ENCODE results near the gene PRRT2.
"Not testable (repeated sequence)": the region's sequence is repeated elsewhere in the genome, so short reads cannot be mapped to it uniquely, and the experiment has no call there.

Gene PRRT2

DNA sequence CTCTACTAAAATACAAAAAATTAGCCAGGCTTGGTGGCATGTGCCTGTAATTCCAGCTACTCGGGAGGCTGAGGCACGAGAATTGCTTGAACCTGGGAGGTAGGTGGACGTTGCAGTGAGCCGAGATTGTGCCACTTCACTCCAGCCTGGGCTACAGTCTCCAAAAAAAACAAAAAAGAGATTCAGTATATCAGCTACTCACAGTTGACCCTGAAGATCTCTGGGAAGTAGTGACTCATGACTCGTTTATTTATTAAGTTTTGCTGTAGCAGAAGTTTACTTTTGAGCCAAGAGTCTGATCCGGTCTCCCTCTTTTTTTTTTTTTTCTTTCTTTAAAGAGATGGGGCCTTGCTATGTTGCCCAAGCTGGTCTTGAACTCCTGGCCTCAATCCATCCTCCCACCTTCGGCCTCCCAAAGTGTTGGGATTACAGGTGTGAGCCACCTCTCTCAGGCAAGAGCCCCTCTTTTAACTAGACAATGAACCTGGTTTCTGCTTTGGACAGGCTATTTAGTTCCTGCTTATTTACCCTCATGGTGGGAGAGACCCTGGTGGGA is 12.7 kb downstream of the PRRT2 start:
- Histone ChIP-seq H3K4me3 (ENCODE audit: low read depth, low read length) (no peak overlapping the region), H3K9ac (ENCODE audit: low read depth, low read length) (no peak overlapping the region)

DNA sequence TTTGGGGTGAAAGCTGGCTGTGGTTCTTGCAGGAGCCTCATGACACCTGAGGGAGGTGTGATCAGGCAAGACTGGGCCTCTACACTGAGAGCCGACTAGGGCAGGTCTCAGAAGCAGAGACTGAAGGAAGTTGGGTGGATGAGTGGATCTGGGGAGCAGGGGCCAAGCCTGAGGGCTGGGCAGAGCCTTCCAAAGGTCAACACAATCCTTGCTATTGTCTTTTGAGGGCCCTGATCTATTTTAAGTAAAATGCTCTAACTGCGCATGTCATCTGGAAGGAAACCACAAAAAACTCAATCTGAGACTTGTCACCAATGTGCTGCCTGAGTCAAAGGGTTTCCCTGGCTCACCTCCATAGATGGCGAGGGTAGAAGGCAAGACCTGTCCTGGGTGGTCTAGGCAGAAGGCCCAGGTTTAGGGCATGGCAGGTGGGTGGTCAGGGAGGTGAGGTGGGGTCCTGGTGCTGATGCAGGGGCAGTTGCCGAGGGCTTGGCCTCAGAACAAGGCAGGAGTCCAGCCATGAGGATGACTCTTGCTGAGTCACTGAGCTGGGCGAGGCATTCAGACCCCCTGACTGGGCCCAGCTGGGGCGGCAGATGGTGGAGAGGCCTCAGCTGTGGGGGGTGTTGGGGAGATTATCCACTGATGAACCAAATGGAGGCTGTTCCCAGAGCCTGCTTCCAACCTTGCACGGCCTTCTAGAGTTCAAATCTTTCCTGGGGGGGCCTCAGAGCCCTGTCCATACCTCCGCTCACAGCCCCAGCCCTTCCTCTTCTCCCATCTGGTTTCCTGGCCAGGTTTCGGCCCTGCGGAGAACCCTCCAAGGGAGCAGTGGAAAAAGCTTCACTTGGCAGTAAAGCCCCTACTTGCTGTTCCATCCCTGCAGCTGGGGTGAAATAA is 13.4 kb downstream of the PRRT2 start:
- H3K4me1 ChIP-seq (ENCODE audit: control insufficient read depth, insufficient read depth, low read length), result peaks cover 8% of the 10 kb centered on the region
- H3K9ac ChIP-seq (ENCODE audit: low read depth, low read length), result no peak overlapping the region
- no peaks in the 10 kb centered on the region for H3K9me3 ChIP-seq (ENCODE audit: control insufficient read depth, insufficient read depth, low read length)
- H3K27ac ChIP-seq (ENCODE audit: low read depth, low read length), result peak overlapping the region; percentile 30
- H3K27me3 ChIP-seq (ENCODE audit: control insufficient read depth, insufficient read depth, low read length), result no peaks in the 10 kb centered on the region
- H3K36me3 ChIP-seq (ENCODE audit: control insufficient read depth, insufficient read depth, low read length), result peaks cover 8% of the 10 kb centered on the region; the same call in 1 of the 2 replicates
- no peak overlapping the region for H3K4me3 ChIP-seq (ENCODE audit: low read depth, low read length)

More for the DNA sequence above, 12.7 kb downstream of the PRRT2 start:
- H3K4me1 ChIP-seq (ENCODE audit: control insufficient read depth, insufficient read depth, low read length), result peaks cover 8% of the 10 kb centered on the region
- peak overlapping the region; percentile 30 for H3K27ac ChIP-seq (ENCODE audit: low read depth, low read length)
- no peaks in the 10 kb centered on the region for H3K9me3 ChIP-seq (ENCODE audit: control insufficient read depth, insufficient read depth, low read length)
- H3K27me3 ChIP-seq (ENCODE audit: control insufficient read depth, insufficient read depth, low read length), result no peaks in the 10 kb centered on the region
- H3K36me3 ChIP-seq (ENCODE audit: control insufficient read depth, insufficient read depth, low read length), result peaks cover 15% of the 10 kb centered on the region

DNA sequence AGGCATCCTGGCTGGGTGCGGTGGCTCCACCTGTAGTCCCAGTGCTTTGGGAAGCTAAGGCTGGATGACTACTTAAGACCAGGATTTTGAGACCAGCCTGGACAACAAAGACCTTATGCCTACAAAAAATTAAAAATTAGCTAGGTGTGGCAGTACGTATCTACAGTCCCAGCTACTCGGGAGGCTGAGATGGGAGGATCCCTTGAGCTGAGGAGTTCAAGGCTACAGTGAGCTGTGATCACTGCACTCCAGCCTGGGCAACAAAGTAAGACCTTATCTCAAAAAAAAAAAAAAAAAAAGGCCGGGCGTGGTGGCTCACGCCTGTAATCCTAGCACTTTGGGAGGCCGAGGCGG is 14.3 kb downstream of the PRRT2 start:
- no peaks in the 10 kb centered on the region for H3K27me3 ChIP-seq (ENCODE audit: control insufficient read depth, insufficient read depth, low read length)
- H3K4me1 ChIP-seq (ENCODE audit: control insufficient read depth, insufficient read depth, low read length), result peaks cover 8% of the 10 kb centered on the region
- H3K36me3 ChIP-seq (ENCODE audit: control insufficient read depth, insufficient read depth, low read length), result no peaks in the 10 kb centered on the region
- H3K9me3 ChIP-seq (ENCODE audit: control insufficient read depth, insufficient read depth, low read length), result no peaks in the 10 kb centered on the region
- no peak overlapping the region for H3K4me3 ChIP-seq (ENCODE audit: low read depth, low read length)
- 0 out of 2 replicates have a peak overlapping the region, but pooled peaks have one; percentile 40 for H3K9ac ChIP-seq (ENCODE audit: low read depth, low read length)
- no peak overlapping the region for H3K27ac ChIP-seq (ENCODE audit: low read depth, low read length)

DNA sequence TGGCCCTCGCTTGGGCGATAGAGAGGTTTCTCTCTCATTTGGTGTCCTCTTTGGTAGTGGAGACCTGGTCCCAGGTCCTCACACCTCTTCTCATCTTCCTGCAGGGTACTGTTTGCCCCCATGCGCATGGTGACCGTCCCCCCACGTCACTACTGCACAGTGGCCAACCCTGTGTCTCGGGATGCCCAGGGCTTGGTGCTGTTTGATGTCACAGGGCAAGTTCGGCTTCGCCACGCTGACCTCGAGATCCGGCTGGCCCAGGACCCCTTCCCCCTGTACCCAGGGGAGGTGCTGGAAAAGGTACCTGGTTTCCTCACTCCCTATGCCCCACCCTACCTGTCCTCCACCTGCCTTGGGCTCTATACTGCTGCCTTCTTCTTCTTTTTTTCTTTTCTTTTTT is 18.8 kb downstream of the PRRT2 start:
- Histone ChIP-seq H3K9ac (ENCODE audit: low read depth, low read length) (no peak overlapping the region), H3K9me3 (ENCODE audit: control insufficient read depth, insufficient read depth, low read length) (no peaks in the 10 kb centered on the region), H3K4me3 (ENCODE audit: low read depth, low read length) (no peak overlapping the region), H3K27ac (ENCODE audit: low read depth, low read length) (no peak overlapping the region), H3K36me3 (ENCODE audit: control insufficient read depth, insufficient read depth, low read length) (no peaks in the 10 kb centered on the region), H3K27me3 (ENCODE audit: control insufficient read depth, insufficient read depth, low read length) (no peaks in the 10 kb centered on the region), H3K4me1 (ENCODE audit: control insufficient read depth, insufficient read depth, low read length) (no peaks in the 10 kb centered on the region)

DNA sequence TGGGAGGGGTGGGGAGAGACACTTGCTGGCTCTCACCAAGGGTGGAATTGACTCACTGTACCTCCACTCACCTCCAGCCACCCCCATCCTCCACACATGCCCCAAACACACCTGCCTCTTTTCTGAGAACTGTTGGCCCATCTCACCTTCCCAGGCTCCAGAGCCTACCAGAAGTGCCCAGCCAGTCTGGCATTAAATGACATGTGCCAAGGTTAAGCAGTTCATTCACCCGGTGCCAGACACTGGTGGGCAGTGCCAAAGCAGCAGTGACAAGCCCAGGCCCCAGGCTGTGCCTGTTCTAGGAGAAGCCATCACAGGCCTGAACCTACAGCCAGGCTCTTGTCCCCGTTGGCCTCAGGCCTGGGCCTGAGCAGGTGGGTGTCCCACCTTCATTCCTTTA is 19.5 kb downstream of the PRRT2 start:
- H3K4me1 ChIP-seq (ENCODE audit: control insufficient read depth, insufficient read depth, low read length), result no peaks in the 10 kb centered on the region
- no peaks in the 10 kb centered on the region for H3K9me3 ChIP-seq (ENCODE audit: control insufficient read depth, insufficient read depth, low read length)
- H3K27ac ChIP-seq (ENCODE audit: low read depth, low read length), result no peak overlapping the region
- no peaks in the 10 kb centered on the region for H3K36me3 ChIP-seq (ENCODE audit: control insufficient read depth, insufficient read depth, low read length)
- no peak overlapping the region for H3K9ac ChIP-seq (ENCODE audit: low read depth, low read length)
- H3K4me3 ChIP-seq (ENCODE audit: low read depth, low read length), result no peak overlapping the region
- H3K27me3 ChIP-seq (ENCODE audit: control insufficient read depth, insufficient read depth, low read length), result no peaks in the 10 kb centered on the region

GRCh38 chr16:29833219-29833618 is 21.2 kb downstream of the PRRT2 start:
- not testable (repeated sequence) for H3K27me3 ChIP-seq (ENCODE audit: control insufficient read depth, insufficient read depth, low read length); H3K4me1 ChIP-seq (ENCODE audit: control insufficient read depth, insufficient read depth, low read length); H3K9me3 ChIP-seq (ENCODE audit: control insufficient read depth, insufficient read depth, low read length); H3K9ac ChIP-seq (ENCODE audit: low read depth, low read length); H3K36me3 ChIP-seq (ENCODE audit: control insufficient read depth, insufficient read depth, low read length); H3K4me3 ChIP-seq (ENCODE audit: low read depth, low read length); H3K27ac ChIP-seq (ENCODE audit: low read depth, low read length)

GRCh38 chr16:29834079-29834478 is 22.1 kb downstream of the PRRT2 start:
- no peaks in the 10 kb centered on the region for H3K4me1 ChIP-seq (ENCODE audit: control insufficient read depth, insufficient read depth, low read length)
- no peaks in the 10 kb centered on the region for H3K9me3 ChIP-seq (ENCODE audit: control insufficient read depth, insufficient read depth, low read length)
- H3K27me3 ChIP-seq (ENCODE audit: control insufficient read depth, insufficient read depth, low read length), result no peaks in the 10 kb centered on the region
- H3K9ac ChIP-seq (ENCODE audit: low read depth, low read length), result no peak overlapping the region
- H3K36me3 ChIP-seq (ENCODE audit: control insufficient read depth, insufficient read depth, low read length), result no peaks in the 10 kb centered on the region
- H3K27ac ChIP-seq (ENCODE audit: low read depth, low read length), result no peak overlapping the region
- H3K4me3 ChIP-seq (ENCODE audit: low read depth, low read length), result no peak overlapping the region

DNA sequence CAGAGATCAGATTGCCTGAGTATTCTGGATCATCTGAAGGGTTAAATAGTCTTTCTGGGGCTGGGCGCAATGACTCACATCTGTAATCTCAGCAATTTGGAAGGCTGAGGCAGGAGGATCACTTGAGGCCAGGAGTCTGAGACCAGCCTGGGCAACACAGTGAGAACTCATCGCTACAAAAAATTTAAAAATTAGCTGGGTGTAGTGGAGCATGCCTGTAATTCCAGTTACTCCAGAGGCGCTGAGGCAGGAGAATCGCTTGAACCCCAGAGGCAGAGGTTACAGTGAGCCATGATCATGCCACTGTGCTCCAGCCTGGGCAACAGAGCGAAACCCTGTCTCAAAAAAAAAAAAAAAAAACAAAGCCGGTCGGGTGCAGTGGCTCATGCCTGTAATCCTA is 23.9 kb downstream of the PRRT2 start:
- H3K27ac ChIP-seq (ENCODE audit: low read depth, low read length), result no peak overlapping the region
- no peak overlapping the region for H3K4me3 ChIP-seq (ENCODE audit: low read depth, low read length)
- H3K4me1 ChIP-seq (ENCODE audit: control insufficient read depth, insufficient read depth, low read length), result no peaks in the 10 kb centered on the region
- no peaks in the 10 kb centered on the region for H3K27me3 ChIP-seq (ENCODE audit: control insufficient read depth, insufficient read depth, low read length)
- no peak overlapping the region for H3K9ac ChIP-seq (ENCODE audit: low read depth, low read length)
- H3K36me3 ChIP-seq (ENCODE audit: control insufficient read depth, insufficient read depth, low read length), result no peaks in the 10 kb centered on the region
- H3K9me3 ChIP-seq (ENCODE audit: control insufficient read depth, insufficient read depth, low read length), result no peaks in the 10 kb centered on the region

DNA sequence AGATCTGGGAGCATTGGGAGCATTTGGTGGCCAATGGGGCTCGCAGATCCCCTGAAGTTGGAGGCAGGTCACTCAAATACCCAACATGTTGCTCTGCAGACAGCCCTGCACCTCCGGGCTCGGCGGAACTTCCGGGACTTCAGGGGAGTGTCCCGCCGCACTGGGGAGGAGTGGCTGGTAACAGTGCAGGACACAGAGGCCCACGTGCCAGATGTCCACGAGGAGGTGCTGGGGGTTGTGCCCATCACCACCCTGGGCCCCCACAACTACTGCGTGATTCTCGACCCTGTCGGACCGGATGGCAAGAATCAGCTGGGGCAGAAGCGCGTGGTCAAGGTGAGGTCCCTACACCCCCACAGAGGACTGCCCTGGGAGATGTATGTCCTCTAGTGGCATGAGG is 24.6 kb downstream of the PRRT2 start:
- H3K9me3 ChIP-seq (ENCODE audit: control insufficient read depth, insufficient read depth, low read length), result no peaks in the 10 kb centered on the region
- no peak overlapping the region for H3K9ac ChIP-seq (ENCODE audit: low read depth, low read length)
- H3K27ac ChIP-seq (ENCODE audit: low read depth, low read length), result no peak overlapping the region
- H3K27me3 ChIP-seq (ENCODE audit: control insufficient read depth, insufficient read depth, low read length), result no peaks in the 10 kb centered on the region
- no peaks in the 10 kb centered on the region for H3K36me3 ChIP-seq (ENCODE audit: control insufficient read depth, insufficient read depth, low read length)
- no peak overlapping the region for H3K4me3 ChIP-seq (ENCODE audit: low read depth, low read length)
- H3K4me1 ChIP-seq (ENCODE audit: control insufficient read depth, insufficient read depth, low read length), result no peaks in the 10 kb centered on the region

DNA sequence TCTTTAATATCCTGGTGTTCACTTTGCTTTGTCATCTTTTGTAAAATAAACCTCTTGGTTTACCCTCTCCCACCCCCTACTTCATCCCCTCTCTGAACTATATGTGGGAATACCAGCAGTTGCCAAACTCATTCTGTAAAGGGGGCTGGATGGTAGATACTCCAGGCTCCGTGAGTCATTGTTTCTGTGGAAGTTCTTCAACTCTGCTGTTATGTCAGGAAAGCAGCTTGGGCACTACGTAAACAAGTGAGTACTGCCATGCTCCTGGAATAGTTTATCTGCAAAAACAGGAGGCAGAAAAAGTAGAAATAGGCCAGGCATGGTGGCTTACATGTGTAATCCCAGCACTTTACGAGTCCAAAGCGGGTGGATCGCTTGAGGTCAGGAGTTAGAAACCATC is 25.8 kb downstream of the PRRT2 start:
- Histone ChIP-seq H3K4me1 (ENCODE audit: control insufficient read depth, insufficient read depth, low read length) (no peaks in the 10 kb centered on the region), H3K9ac (ENCODE audit: low read depth, low read length) (no peak overlapping the region), H3K27me3 (ENCODE audit: control insufficient read depth, insufficient read depth, low read length) (no peaks in the 10 kb centered on the region), H3K9me3 (ENCODE audit: control insufficient read depth, insufficient read depth, low read length) (no peaks in the 10 kb centered on the region), H3K36me3 (ENCODE audit: control insufficient read depth, insufficient read depth, low read length) (no peaks in the 10 kb centered on the region), H3K27ac (ENCODE audit: low read depth, low read length) (no peak overlapping the region), H3K4me3 (ENCODE audit: low read depth, low read length) (no peak overlapping the region)

- H3K4me1 ChIP-seq (ENCODE audit: control insufficient read depth, insufficient read depth, low read length), result no peaks in the 10 kb centered on the region
- no peak overlapping the region for H3K4me3 ChIP-seq (ENCODE audit: low read depth, low read length)
- no peaks in the 10 kb centered on the region for H3K36me3 ChIP-seq (ENCODE audit: control insufficient read depth, insufficient read depth, low read length)
- no peaks in the 10 kb centered on the region for H3K27me3 ChIP-seq (ENCODE audit: control insufficient read depth, insufficient read depth, low read length)
- H3K9me3 ChIP-seq (ENCODE audit: control insufficient read depth, insufficient read depth, low read length), result no peaks in the 10 kb centered on the region
- H3K9ac ChIP-seq (ENCODE audit: low read depth, low read length), result no peak overlapping the region
- no peak overlapping the region for H3K27ac ChIP-seq (ENCODE audit: low read depth, low read length)
Measured at GRCh38 chr16:29839822-29840221, 27.8 kb downstream of the PRRT2 start.
